Right lobe of liver (tissue), 4 donors: ENCODE data around the gene NFATC4.

Experiments used
- POLR2A ChIP-seq: fragments of 450-650 bp; IDR thresholded peaks from one replicate; pipeline ENCODE4 v1.6.1; 2017; ENCODE audit warnings: antibody characterized with exemption, mild to moderate bottlenecking
- TF ChIP-seq, protein P1 (sequence below), 4 donors: fragments of 200-600 bp in 3 of 4; fragments of 450-650 bp in 1 of 4; IDR thresholded peaks; one replicate each; pipeline versions ENCODE4 v1.5.1 to v1.8.0; 2016 to 2022; ENCODE audit warnings: antibody characterized with exemption in 4 of 4, mild to moderate bottlenecking in 2 of 4
- donor health status: DM: no; HTN: no; CAD: no.
- donor health status: DM: no; HTN: no; CAD: no.
- donor health status: DM: no; HTN: yes; CAD: no.

GRCh38 chr14:24343795-24344660 lies 24.0 kb upstream of the NFATC4 start:
- TF ChIP-seq, protein P1, sequence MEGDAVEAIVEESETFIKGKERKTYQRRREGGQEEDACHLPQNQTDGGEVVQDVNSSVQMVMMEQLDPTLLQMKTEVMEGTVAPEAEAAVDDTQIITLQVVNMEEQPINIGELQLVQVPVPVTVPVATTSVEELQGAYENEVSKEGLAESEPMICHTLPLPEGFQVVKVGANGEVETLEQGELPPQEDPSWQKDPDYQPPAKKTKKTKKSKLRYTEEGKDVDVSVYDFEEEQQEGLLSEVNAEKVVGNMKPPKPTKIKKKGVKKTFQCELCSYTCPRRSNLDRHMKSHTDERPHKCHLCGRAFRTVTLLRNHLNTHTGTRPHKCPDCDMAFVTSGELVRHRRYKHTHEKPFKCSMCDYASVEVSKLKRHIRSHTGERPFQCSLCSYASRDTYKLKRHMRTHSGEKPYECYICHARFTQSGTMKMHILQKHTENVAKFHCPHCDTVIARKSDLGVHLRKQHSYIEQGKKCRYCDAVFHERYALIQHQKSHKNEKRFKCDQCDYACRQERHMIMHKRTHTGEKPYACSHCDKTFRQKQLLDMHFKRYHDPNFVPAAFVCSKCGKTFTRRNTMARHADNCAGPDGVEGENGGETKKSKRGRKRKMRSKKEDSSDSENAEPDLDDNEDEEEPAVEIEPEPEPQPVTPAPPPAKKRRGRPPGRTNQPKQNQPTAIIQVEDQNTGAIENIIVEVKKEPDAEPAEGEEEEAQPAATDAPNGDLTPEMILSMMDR (IDR thresholded peaks at IDR 0.05): no peak
- TF ChIP-seq POLR2A: no peak
